ENCODE data around the gene SYNRG. TPM values are rescaled to one million over a fixed set of nuclear protein-coding genes. Genes with fewer than 3 reads are reported as not detected.
A peak's percentile ranks its signal among the peaks of the same experiment; 100 is the strongest.
"Not testable (repeated sequence)": the region's sequence is repeated elsewhere in the genome, so short reads cannot be mapped to it uniquely, and the experiment has no call there.

Gene SYNRG
- total RNA-seq, 1 donor from 2014 or later: 49.5 TPM

DNA sequence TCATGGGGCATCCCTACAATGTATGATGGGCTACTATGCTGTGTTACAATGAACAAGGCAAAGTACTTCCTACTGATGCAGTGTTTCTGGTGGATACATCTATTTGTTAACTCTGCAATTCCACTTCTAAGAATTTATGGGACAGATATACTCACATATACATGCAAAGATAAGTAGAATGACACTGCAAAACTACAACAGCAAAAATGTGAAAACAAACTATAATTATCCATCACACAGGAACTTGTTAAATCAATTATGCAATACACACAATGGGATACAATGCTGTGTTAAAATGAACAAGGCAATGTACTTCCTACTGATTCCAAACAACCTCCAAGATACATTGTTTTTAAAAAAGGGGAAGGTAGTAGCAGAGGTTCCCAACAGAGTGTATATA, 30.8 kb upstream of the SYNRG start:
- H3K36me3 Mint-ChIP-seq (ENCODE audit: low read depth, unreplicated experiment): peaks cover 13% of the 10 kb centered on the region
- no peak for DNase-seq (ENCODE audit: low spot score)
- no peak overlapping the region for H3K4me3 Mint-ChIP-seq (ENCODE audit: unreplicated experiment)
- H3K27ac Mint-ChIP-seq (ENCODE audit: unreplicated experiment): no peak overlapping the region
- H3K4me1 Mint-ChIP-seq (ENCODE audit: unreplicated experiment): peaks cover 18% of the 10 kb centered on the region
- no peaks in the 10 kb centered on the region for H3K27me3 Mint-ChIP-seq (ENCODE audit: unreplicated experiment)
- H3K9me3 Mint-ChIP-seq (ENCODE audit: unreplicated experiment): no peaks in the 10 kb centered on the region
- TF ChIP-seq, protein P1, sequence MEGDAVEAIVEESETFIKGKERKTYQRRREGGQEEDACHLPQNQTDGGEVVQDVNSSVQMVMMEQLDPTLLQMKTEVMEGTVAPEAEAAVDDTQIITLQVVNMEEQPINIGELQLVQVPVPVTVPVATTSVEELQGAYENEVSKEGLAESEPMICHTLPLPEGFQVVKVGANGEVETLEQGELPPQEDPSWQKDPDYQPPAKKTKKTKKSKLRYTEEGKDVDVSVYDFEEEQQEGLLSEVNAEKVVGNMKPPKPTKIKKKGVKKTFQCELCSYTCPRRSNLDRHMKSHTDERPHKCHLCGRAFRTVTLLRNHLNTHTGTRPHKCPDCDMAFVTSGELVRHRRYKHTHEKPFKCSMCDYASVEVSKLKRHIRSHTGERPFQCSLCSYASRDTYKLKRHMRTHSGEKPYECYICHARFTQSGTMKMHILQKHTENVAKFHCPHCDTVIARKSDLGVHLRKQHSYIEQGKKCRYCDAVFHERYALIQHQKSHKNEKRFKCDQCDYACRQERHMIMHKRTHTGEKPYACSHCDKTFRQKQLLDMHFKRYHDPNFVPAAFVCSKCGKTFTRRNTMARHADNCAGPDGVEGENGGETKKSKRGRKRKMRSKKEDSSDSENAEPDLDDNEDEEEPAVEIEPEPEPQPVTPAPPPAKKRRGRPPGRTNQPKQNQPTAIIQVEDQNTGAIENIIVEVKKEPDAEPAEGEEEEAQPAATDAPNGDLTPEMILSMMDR (IDR thresholded peaks at IDR 0.05; ENCODE audit: unreplicated experiment): no peak

GRCh38 chr17:37637956-37638355, 28.7 kb upstream of the SYNRG start:
- Mint-ChIP-seq H3K27me3 (ENCODE audit: unreplicated experiment) (no peaks in the 10 kb centered on the region), H3K36me3 (ENCODE audit: low read depth, unreplicated experiment) (peaks cover 13% of the 10 kb centered on the region), H3K4me1 (ENCODE audit: unreplicated experiment) (peaks cover 15% of the 10 kb centered on the region), H3K27ac (ENCODE audit: unreplicated experiment) (no peak overlapping the region), H3K4me3 (ENCODE audit: unreplicated experiment) (no peak overlapping the region), H3K9me3 (ENCODE audit: unreplicated experiment) (no peaks in the 10 kb centered on the region)
- DNase-seq (ENCODE audit: low spot score): no peak
- TF ChIP-seq, protein P1 (IDR thresholded peaks at IDR 0.05; ENCODE audit: unreplicated experiment): no peak

DNA sequence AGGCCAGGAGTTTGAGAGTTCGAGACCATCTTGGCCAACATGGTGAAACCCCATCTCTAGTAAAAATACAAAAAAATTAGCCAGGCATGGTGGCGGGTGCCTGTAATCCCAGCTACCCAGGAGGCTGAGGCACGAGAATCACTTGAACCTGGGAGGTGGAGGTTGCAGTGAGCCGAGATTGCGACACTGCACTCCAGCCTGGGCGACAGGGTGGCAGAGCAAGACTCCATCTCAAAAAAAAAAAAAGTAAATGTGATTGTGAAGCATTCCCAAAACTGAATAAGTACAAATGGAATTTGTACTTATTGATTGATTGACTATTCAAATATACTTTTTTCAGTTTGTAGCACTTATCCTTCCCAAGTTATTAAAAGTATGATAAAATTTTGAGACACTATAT, 7.2 kb upstream of the SYNRG start:
- not testable (repeated sequence) for H3K4me1 Mint-ChIP-seq (ENCODE audit: unreplicated experiment); DNase-seq (ENCODE audit: low spot score); H3K9me3 Mint-ChIP-seq (ENCODE audit: unreplicated experiment); H3K27ac Mint-ChIP-seq (ENCODE audit: unreplicated experiment); H3K4me3 Mint-ChIP-seq (ENCODE audit: unreplicated experiment); H3K27me3 Mint-ChIP-seq (ENCODE audit: unreplicated experiment)
- peaks cover 17% of the 10 kb centered on the region for H3K36me3 Mint-ChIP-seq (ENCODE audit: low read depth, unreplicated experiment)

- Mint-ChIP-seq H3K4me1 (ENCODE audit: unreplicated experiment) (no peaks in the 10 kb centered on the region), H3K36me3 (ENCODE audit: low read depth, unreplicated experiment) (peaks cover 12% of the 10 kb centered on the region), H3K4me3 (ENCODE audit: unreplicated experiment) (no peak overlapping the region), H3K27me3 (ENCODE audit: unreplicated experiment) (no peaks in the 10 kb centered on the region), H3K9me3 (ENCODE audit: unreplicated experiment) (no peaks in the 10 kb centered on the region), H3K27ac (ENCODE audit: unreplicated experiment) (peak overlapping the region; percentile 42)
- no peak for DNase-seq (ENCODE audit: low spot score)
- TF ChIP-seq, protein P1 (IDR thresholded peaks at IDR 0.05; ENCODE audit: unreplicated experiment): no peak
Measured at GRCh38 chr17:37614823-37615222, 5.6 kb upstream of the SYNRG start.

DNA sequence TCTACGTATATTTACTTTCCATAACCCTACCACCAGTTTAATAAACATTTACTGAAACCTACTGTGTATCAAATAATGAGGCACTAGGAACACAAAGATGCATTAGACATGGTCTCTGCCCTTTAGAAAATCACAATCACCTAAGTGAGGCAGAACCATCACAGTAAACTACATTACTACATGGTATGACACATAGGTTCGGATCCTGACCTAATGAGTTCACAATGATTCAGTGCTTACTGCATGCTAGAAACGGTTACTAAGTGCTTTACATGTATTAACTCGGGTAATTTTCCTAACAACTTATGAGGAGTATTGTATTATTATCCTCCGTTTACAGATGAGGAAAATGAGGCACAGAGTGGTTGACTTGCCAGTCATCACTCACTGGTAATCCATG, 5.2 kb upstream of the SYNRG start:
- H3K9me3 Mint-ChIP-seq (ENCODE audit: unreplicated experiment): no peaks in the 10 kb centered on the region
- no peaks in the 10 kb centered on the region for H3K27me3 Mint-ChIP-seq (ENCODE audit: unreplicated experiment)
- H3K36me3 Mint-ChIP-seq (ENCODE audit: low read depth, unreplicated experiment): peaks cover 12% of the 10 kb centered on the region
- DNase-seq (ENCODE audit: low spot score): no peak
- TF ChIP-seq, protein P1 (IDR thresholded peaks at IDR 0.05; ENCODE audit: unreplicated experiment): no peak
- no peak overlapping the region for H3K27ac Mint-ChIP-seq (ENCODE audit: unreplicated experiment)
- H3K4me3 Mint-ChIP-seq (ENCODE audit: unreplicated experiment): no peak overlapping the region
- no peaks in the 10 kb centered on the region for H3K4me1 Mint-ChIP-seq (ENCODE audit: unreplicated experiment)

DNA sequence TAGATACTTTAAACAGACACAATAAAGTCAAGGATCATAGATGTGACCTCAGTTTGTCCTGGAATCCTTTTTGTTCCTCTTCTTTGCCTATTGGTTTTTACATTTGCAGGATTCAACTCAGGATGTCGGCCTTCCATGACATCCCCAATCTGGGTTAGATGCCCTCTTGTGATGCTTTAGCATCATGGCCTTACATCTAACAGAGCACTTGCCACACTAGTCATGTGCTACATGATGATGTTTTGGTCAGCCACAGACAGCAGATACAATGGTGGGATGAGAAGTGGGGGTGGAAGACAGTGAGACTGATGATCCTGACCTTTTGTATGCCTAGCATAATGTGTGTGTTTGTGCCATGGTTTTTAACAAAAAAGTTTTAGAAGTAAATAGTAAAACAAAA, 1.8 kb upstream of the SYNRG start:
- TF ChIP-seq, protein P1 (IDR thresholded peaks at IDR 0.05; ENCODE audit: unreplicated experiment): no peak
- no peak overlapping the region for H3K4me3 Mint-ChIP-seq (ENCODE audit: unreplicated experiment)
- peaks cover 3% of the 10 kb centered on the region for H3K27me3 Mint-ChIP-seq (ENCODE audit: unreplicated experiment)
- H3K4me1 Mint-ChIP-seq (ENCODE audit: unreplicated experiment): peaks cover 10% of the 10 kb centered on the region
- DNase-seq (ENCODE audit: low spot score): no peak
- no peak overlapping the region for H3K27ac Mint-ChIP-seq (ENCODE audit: unreplicated experiment)
- peaks cover 9% of the 10 kb centered on the region for H3K36me3 Mint-ChIP-seq (ENCODE audit: low read depth, unreplicated experiment)
- no peaks in the 10 kb centered on the region for H3K9me3 Mint-ChIP-seq (ENCODE audit: unreplicated experiment)

GRCh38 chr17:37610041-37610420, 813 bp upstream of the SYNRG start:
- Mint-ChIP-seq H3K27ac (ENCODE audit: unreplicated experiment) (peak overlapping the region; percentile 89), H3K4me3 (ENCODE audit: unreplicated experiment) (peak overlapping the region; percentile 90), H3K36me3 (ENCODE audit: low read depth, unreplicated experiment) (peaks cover 12% of the 10 kb centered on the region), H3K4me1 (ENCODE audit: unreplicated experiment) (peaks cover 18% of the 10 kb centered on the region)
- DNase-seq (ENCODE audit: low spot score); H3K27me3 Mint-ChIP-seq (ENCODE audit: unreplicated experiment); H3K9me3 Mint-ChIP-seq (ENCODE audit: unreplicated experiment): not testable (repeated sequence)
